GM15510 (cell line): ENCODE results near the gene CLDN25.

Experiments
- POLR2A ChIP-seq: IDR thresholded peaks from 3 replicates; pipeline ENCODE4 v1.6.1; 2011; ENCODE audit warnings: borderline replicate concordance; ENCODE audit not compliant: insufficient read length; ENCODE audit errors: extremely low read depth

CLDN25 gene

GRCh38 chr11:113779496-113779895 is at the start of gene CLDN25:
Gene CLDN25, plus strand, starts transcription at chr11:113779796. Its CDS starts 0 bp downstream, at chr11:113779796.
- TF ChIP-seq POLR2A, result no peak

GRCh38 chr11:113730887-113731726 is 48.5 kb upstream of the CLDN25 start:
- no peak for TF ChIP-seq POLR2A

GRCh38 chr11:113732092-113732491 is 47.5 kb upstream of the CLDN25 start:
- no peak for TF ChIP-seq POLR2A

GRCh38 chr11:113736323-113736722 is 43.3 kb upstream of the CLDN25 start:
- no peak for TF ChIP-seq POLR2A

DNA sequence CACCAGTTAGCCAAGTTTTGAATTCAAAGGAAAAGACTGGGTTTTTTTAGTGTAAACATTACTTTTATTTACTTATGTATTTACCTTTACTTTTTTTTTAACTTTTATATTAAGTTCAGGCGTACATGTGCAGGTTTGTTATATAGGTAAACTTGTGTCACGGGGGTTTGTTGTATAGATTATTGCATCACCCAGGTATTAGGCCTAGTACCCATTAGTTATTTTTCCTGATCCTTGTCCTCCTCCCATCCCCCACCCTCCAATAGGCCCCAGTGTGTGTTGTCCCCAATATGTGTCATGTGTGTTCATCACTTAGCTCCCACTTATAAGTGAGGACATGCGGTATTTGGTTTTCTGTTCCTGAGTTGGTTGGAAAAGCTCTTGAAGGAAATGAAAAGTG is 26.7 kb upstream of the CLDN25 start:
- TF ChIP-seq POLR2A, result no peak

DNA sequence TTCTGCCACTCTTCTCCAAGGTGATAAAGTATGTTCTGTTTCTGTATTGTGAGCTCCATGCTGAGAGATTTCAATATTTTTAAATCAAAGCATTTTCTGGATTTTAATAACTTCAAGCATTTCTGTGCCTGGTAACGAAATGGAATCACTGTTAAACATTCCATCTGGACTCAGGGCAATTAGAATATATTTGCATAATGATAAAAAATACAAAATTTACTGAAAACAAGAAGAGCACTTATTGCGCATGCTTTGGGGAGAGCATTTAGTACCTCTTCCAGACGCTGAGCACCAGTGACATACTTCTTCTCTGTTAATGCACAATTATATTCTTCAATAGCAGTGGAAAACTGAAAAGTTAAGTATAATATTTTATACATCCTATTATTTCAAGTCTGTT is 19.4 kb upstream of the CLDN25 start:
- no peak for TF ChIP-seq POLR2A

GRCh38 chr11:113764527-113765219 is 14.9 kb upstream of the CLDN25 start:
- TF ChIP-seq POLR2A, result no peak

- TF ChIP-seq POLR2A, result no peak
Measured at GRCh38 chr11:113771964-113772363, 7.6 kb upstream of the CLDN25 start.

DNA sequence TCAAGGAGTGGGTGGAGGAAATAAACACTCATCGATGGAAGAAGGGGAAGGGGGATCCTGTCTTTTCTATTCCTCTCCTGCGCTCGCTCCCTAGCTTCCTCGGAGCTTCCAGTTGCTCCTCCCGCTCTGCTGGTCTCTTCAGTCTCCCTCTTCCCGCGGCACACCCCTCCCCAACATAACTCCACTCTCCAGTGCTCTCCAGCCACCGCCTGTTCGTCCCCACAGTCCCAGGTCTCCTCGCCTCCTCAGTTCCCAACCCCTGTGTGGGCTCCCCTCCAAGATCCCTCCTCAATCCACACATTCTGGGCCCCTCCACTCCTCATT is 6.5 kb upstream of the CLDN25 start:
- TF ChIP-seq POLR2A, result no peak

DNA sequence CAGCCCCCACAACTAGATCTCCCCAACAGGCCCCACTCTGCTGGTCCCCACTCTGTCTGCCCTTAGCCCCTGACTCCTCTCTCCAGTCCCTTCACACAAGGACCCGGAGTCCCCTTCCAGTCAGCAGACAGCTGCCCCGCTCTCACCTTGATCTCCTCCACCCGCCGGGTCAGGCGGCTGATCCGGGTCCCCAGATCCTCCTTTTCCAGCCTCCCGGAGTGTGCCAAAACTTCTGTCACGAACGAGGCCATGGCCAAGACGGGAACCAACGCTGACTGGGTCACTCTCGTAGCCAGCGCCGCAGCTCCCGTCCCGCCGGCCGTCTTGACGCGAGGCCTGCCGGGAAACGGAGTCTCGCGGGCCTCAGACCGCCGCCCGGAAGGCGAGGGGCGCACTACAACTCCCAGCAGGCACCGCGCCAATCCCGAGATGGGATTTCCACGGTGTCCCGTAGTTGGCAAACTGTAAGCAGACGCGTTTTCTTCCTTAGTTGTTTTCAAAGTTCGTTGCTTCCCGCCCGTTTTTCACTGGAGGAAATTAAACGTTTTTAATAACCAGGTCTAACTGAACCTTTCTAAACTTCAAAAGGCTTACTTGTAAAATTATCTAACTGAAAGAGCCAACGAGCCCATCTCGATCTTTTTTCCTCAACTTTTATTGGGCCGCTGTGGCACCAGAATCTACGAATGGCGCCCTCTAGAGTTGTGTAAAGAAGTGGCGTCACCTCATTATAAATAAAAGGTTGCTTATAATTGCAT is 6.0 kb upstream of the CLDN25 start, which contains the start of gene ZW10:
Gene ZW10 (minus strand): TSS at position 277 of the 758 bp plus-strand sequence. CDS start 26 bp downstream, at position 251.
- TF ChIP-seq POLR2A, result peak; percentile 74

DNA sequence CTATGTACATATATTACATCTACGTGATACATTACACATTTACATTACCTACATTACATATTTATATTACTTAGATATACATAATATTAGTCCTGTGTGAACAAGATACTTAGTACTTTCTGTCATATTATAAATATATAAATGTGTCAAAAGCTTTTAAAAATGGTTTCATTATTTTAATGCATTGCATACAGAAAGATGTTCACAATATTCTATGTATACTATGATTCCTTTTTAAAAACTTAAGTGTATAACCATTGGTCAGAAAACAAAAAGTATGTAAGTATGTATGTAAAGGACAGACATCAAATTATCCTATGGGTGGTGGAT is 5.5 kb upstream of the CLDN25 start:
- TF ChIP-seq POLR2A, result no peak

DNA sequence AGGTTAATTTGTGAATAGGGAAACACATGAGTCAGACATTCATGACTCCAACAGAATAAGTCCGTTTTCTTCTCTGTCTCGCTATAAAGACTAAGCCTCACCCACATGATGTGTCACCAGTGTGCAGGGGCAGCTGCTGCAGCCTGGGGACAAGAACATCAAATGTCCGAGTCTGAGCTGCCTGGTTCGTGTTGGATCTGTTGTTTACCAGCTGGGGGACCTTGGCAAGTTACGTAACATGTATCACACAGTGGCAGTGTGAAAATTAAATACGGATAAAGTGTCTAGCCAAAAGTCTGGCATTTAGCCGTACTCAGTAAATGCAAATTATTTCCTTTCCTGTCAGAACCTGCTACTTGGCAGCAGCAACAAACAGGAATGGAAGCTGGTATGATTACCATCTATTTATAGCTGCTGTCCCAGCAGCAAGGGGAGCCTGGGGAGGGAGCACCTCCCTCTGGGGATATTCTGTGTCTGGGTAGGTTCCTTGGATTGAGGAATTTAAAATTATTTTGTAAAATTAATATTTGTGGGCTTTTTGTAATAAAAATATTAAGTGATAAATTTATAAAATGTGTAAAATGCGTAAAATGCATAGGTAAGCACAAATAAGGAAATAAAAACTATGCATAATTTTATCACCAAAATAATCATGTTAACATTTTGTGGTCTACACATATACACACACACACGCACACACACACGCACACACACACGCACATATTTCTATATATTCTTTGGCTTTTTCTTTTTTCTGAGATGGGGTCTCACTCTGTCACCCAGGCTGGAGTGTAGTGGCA is 1.3 kb upstream of the CLDN25 start:
- no peak for TF ChIP-seq POLR2A

DNA sequence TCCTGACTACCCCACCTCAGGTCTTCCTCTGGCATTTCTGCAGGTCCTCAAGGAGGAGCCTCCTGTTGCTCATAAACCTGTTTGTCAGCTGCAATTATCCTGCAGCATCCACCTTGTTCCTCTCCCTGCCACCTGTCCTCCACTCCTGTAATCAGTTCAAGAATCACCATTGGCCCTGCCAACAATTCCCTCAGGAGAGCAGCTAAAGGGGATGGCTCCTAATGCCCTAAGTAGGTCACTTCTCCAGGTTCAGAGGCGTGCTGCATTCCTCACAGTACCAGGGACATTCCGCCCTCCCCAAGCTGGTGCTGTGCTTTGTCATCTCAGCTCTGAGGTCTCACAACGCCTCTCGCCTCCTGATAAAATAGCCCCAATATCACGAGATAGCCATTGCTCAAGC is 2.1 kb downstream of the CLDN25 start:
- TF ChIP-seq POLR2A, result no peak

DNA sequence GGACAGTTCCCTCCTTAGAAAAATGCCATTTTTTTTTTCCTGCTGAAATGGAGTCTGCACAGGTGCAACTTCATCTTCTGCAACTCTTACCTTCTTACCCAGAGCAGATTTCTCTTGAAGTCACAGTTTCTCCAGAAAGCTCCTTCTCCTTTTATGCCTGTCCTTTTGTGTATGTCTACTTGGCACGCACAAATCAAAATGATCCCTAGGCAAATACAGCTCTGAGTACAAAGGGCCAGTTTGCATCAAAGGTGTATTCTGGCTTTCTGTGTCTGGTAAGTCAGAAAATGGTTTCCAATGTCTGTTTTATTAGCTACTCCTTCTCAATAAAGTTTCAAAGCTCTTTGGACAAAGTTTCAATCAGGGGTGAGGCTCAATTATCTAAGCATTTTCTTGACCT is 2.5 kb downstream of the CLDN25 start:
- no peak for TF ChIP-seq POLR2A
